NCI-H1436 treated with DMSO at 0.1 percent for 48 hours (cell line): Measurements from ENCODE around the gene PXDN.

Experiments used
- DNase-seq: peaks from one replicate; lab custom pipeline; 2025; lab: John Stamatoyannopoulos, UW

The PXDN gene

DNA sequence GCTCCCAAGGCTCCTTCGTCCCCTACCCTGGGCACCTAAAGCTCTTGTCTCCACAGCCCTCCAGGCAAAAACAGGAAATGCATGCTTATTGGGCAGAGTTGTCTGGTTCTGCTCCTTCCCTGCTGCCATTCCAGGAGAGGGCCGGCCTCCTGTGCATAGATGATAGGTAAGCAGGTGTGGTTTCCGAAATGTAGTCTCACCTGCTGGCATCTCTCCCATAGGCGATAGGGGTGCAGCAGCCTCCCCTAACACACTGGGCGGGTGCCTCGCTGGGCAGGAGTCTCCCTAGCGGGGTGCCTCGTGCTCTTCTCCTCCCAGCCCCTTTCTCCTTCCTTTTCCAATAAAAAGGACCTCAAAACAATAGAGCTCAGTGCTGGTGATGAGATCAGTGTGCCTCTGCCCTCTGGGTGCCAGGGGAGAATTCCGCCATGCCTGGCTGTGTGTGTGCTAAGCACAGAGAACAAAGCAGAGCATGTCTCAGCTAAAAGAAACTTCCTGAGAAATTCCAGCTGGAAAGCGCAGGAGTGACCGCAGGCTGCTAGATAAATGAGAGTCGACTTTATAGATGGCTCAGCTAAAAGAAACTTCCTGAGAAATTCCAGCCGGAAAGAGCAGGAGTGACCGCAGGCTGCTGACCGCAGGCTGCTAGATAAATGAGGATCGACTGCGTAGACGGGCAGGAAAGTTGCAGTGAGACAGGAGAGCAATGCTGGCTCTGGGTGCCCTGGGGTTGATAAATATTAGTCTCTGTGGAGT, 11.3 kb upstream of the PXDN start:
- DNase-seq, result no peak

DNA sequence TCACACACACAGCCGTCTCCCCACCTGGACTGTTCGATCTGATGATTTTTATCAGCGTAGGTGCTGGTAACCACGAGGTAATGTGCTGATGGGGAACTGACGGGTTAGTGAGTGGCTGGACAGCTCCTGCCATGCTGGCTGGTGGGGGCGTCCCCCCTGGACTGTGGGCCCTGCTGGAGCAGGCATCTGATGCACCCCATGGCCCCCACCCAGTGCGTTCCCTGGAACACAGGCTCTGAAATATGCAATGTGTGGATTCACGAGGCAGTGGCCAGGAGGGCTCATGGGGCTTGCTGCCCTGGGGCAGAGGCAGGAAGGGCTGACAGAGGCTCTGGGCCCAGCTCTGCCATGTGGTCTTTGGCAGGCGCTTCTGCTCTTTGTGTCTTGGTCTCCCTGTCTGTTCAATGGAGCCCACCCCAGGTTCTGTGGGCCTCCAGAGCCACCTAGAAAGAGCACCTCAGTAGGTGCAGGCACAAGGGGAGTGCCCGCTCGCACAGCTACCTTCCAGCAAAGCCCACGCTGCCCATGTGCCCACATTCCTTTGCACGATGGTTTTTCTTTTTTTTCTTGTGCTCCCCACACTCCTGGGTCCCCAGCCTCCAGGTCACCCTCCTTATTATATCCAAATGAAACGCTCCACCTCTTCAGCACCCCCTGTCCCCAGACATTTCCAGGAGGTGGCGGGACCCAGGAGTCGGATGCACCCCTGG, 10.3 kb upstream of the PXDN start:
- DNase-seq, result no peak

DNA sequence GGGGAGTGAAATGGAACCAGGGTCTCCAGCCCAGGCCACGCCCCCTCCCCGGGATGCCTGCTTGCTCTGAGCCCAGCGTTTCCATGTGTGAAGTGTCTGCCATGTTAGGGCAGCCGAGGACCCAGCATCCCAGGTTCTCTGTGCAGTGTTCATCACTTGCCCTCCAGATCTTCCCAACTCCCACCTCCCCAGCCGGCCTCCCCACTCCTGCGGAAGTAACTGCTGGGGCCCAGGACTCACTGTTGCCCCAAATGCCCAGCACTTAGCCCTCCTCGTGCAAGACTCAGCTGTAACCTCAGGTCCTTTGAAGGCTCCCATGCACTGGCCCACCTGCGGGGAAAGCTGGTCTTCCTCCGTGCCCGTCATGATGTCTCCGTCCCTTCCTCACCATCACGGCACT, 9.7 kb upstream of the PXDN start:
- no peak for DNase-seq

DNA sequence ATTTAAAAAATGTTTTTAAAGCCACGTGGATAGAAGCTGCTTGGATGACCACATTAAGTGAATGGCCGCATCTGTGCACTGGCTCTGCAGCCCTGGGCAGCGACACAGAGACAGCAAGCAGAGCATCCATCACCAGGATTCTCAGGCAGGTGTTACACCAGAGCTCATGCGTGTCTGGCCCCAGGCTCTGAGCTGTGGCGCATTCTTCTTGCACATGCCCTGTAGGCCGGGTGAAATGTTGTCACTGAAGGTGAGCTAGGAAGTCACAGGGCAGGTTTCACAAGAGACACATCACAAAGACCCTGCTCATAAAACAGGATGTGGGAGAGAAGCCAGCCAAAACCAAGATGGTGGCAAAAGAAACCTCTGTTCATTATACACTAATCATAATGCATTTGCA, 8.4 kb upstream of the PXDN start:
- no peak for DNase-seq

DNA sequence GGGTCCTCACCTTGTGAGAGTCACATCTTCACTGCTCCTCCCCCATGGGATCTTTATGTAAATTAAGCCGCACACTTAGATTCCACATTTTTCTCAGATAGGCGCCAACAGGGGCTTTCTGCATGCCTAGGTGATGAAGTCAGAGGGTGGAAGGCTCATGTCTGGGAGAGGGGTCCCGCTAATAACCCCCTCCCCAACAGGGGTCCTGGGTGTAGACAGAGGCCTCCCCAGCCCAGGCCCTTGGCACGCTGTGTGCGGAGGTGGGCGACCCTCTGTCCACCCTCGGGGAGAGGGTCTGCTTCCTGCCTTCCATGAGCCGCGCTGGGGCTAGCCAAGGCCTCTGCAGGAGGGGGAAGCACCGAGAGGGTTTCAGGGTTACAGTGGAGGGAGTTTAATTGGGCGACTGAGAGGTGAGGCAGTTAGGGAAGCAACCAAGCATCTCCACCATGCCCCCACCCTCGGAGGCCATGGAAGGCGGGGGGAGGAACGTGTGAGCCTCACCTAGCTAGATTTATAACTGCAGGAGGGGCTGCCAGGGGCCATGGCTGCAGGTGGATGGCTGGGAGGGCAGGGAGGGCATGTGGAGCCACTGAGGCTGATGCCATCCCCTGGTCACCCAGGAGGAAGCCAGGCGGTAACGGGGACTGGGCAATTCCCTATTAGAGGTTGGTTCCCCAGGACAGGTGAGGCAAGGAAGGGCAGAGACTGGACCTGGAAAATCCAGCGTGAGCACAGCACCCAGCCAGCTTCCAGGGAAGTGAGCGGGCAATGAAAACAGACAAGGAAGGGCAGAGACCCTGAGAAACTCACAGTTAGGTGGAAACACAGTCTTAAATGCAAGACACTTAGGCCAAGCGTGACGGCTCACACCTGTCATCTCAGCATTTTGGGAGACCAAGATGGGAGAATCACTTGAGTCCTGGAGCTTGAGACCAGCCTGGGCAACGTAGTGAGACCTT, 7.7 kb upstream of the PXDN start:
- no peak for DNase-seq

DNA sequence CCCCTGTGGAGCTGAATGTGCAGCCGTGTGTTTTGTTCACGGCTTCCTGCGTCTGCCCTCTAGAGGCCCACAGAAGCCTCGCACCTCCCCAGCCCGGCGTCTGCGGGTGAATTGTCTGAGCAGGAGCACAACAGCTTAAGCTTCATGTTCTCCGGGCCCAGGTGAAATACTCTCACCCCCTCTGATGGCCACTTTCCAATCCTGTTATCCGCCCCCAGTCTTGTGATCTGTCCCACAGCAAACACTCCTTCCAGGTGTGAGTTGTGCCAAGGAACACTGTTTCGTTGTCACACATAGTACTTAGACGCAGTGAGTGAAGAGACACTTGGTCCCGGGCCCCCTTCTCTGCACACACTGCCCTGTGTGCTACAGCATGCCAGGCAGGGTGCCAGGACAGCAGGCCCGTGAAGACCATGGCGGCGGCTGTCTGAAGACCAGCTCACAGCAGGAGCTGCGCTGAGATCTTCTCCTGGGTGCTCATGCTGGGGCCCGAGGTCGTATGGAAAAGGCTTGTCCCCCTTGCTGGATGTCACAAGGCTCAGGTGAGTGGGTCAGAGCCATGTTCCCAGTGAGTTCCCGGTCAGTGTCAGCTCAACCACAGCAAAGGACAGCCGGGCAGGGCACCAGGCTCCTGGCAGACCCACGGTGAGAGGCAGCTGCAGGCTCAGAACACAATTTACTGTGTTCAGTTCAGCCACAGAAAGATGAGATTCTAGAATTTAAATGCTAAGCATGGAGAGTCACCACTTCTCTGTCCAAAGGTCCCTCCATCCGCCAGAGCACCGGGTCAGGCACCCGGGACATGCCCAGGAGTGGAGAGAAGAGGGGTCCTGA, 6.8 kb upstream of the PXDN start:
- DNase-seq, result peak; percentile 58

DNA sequence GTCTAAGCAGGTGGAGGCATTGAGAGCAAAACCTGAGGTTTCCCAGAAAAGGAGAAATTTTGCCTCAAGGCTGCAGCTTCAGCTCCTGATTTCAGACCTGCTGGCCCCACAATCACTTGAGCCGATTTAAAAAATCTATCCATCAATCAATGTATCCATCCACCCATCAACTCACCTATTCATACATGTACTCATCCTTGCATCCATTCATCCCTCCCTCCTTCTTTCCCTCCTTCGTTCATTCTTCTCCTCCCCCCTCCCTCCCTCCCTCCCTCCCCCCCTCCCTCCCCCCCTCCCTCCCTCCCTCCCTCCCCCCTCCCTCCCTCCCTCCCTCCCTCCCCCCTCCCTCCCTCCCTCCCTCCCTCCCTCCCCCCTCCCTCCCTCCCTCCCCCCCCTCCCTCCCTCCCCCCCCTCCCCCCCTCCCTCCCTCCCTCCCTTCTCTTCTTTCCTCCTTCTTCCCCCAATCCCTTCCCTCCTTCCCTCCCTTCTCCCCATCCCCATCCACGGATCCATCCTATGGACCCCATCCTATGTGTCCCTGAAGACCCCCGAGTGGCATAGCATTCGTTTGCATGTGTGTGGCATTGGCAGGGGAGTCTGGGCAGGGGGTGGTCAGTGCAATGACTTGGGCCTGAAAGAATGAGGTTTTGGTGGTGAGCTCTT, 6.1 kb upstream of the PXDN start:
- no peak for DNase-seq

DNA sequence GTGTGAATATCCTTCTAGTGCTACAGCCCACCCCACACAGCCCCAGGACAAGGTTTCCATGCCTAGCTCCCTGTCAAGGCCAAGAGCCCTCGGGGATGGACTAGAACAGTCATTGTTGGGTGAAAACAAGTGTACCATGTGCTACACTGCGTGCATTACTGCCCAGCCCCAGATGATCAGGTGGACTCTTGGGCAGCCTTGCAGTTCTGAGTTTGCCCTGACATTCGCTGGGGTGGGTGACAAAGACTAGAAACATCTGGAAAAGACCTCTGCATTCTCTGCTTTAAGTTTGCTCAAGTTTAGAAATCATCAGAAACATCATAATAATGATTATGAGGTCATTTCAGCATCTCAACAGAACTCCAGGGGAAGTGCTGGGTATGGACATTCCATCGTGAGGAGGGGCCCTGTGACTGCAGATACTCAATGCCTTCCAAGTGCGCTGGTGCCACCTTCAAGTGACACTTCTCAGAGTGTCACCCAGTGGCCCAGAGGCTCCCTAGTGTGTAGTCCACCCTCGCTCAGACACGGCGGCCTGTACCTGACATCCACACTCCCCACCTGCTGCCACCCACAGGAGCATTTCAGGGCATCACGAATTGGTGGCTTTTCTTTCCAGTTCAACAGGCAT, 5.3 kb upstream of the PXDN start:
- DNase-seq, result no peak

DNA sequence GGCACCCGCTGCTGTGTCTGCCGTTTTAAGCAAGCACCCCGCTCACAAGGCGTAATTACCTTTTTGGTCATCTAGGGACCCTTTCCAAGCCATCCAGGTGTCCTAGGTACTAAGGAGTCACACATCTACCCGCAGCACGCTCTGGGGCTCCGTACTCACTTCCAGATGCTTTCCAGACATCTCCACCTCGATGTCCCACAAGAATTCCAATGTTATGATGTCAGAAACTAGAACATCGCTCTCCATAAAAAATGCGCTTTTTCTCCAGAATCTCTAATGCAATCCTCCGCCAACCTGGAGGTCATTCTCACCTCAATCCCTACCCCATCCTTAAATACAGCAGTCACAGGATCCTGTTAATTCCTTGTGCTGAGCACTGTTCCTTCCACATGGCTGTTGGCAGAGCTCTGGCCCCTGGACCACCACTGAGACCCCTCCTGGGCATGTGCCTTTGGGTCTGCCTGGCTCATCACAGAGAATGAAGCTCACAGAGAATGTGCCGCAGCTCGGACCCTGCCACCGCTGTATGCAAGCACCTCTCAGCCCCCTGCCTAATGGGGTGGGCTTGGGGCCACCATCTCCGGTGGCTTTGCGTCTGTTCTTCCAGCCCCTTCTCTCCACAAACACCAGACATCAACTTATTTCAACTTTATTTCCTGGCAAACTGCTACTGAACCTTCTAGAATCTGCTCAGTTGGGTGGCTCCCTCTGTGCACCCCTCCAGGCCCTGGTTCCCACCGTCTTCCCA, 4.6 kb upstream of the PXDN start:
- no peak for DNase-seq

DNA sequence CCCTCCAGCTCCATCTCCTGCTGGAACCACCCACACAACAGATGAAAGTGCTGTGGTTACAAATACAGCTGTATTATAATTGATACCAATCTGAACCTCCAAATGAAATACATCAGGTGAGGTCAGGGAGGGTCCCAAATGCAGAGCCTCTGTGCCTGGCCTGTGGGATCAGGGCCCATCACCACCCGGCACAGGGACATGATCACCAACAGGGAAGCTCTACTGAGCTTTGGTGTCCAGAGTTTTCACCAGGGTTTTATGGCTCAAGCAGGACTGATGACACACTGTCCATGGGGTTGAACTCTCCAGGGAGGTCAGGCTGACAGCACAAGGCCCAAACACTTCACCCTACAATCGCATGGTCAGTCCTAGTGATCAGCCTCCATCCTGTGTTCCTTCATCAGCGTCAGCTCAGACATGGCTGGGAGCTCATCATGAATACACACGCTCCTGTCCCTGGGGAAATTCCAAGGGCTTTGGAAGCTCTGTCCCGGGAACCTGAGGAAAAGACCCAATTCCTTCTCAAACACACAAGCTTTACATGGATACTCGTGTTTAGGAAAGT, 3.9 kb upstream of the PXDN start:
- no peak for DNase-seq

DNA sequence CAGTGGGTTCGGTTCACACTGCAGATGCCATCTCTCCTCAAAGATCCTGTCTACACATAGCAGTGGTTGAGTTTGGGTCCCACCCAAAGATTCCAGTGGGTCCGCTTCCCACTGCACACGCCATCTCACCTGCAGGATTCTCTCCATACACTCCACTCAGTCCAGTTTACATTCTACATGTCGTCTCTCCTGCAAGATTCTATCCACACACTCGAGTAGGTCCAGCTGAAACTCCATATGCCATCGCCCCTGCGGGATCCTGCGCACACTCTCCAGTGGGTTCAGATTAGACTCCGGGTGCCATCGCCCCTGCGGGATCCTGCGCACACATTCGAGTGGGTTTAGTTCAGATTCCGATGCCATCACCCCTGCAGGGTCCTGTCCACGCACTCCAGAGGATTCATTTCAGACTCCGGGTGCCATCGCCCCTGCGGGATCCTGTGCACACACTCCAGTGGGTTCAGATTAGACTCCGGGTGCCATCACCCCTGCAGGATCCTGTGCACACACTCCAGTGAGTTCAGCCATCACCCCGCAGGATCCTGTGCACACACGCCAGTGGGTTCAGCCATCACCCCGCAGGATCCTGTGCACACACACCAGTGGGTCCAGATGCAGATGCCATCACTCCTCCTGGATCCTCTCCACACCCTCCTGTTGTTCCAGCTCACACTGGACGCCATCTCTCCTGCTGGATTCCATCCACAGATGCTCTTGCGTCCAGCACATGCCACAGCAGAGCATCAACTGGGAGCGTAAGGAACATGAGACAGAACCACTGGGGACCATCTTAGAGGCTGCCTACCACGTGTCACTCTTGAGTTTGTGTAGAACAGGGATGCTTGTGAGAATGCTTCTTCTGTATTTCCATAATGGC, 3.0 kb upstream of the PXDN start:
- no peak for DNase-seq

DNA sequence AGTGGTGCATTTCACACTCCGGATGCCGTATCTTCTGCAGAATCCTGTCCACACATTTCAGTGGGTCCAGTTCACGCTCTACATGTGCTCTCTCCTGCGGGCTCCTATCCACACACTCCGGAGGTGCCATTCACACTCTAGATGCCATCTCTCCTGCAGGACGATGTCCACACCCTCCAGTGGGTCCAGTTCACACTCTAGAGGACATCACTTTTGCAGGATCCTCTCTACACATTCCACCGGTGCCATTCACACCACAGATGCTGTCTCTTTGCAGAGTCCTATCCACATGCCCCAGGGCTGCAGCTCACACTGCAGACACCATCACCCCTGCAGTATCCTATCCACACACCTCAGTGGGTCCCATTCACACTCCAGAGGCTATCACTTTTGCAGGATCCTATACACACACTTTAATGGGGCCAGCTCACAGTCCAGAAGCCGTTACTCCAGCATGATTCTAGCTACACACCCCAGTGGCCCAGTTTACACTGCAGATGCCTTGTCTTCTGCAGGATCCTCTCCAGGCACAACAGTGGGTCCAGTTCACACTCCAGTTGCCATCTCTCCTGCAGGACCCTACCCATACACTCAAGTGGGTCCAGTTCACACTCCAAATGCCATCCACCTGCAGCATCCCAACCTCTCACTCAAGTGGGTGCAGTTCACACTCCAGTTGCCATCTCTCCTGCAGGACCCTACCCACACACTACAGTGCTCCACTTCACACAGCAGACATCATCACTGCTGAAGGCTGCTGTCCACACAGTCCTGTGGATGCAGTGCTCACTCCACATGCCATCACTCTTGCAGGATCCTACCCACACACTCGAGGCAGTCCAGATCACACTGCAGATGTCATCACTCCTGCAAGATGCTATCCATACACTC, 2.1 kb upstream of the PXDN start:
- DNase-seq, result no peak

DNA sequence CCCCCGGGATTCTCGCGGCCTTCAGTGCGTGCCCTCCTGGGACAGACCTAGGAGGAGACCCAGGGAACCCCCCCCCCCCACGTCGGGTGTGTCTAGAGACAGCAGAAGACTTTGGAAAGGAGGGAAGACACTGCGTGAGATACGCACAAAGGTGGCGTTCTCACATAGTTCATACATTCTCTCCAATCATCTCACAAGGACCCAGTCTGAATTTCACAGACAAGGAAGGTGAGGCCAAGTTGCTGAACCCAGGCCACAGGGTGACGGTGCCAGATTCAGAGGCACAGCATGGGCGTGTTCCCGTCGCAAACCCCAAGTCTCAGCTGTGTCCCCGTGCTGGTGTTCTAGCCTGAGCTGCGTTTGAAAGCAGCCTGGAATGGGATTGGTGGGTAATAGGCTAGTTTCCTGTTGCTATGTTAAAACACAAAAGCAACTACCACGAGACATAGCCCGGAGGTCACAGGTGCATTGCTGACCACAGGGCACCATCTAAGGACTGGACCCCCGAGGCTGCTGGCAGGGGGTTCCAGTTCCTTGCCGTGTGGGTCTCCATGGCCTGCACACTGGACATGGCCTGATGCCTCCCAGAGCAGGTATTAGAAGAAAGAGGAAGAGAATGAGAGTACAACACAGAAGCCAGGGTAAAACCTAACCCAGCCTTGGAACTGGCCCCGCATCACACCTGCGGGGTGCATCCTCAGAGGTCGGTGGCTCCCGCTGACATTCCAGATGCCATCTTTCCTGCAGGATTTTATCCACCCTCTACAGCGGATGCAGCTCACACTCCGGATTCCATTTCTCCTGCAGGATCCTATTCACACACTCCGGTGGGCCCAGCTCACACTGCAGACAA, 1.1 kb upstream of the PXDN start:
- no peak for DNase-seq

DNA sequence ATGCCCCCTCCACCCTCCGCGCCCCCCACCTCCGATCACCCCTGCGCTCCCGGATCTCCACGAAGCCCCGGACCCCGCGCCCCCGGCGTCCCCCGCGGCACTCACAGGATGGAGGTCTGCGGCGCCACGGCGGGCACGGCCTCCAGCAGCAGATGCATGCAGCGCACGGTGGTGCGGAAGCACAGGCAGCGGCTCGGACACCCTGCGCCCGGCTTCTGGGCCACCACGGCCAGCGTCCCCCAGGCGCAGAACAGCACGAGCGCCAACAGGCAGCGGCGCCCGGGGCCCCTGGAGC, 217 bp downstream of the PXDN start:
- no peak for DNase-seq

DNA sequence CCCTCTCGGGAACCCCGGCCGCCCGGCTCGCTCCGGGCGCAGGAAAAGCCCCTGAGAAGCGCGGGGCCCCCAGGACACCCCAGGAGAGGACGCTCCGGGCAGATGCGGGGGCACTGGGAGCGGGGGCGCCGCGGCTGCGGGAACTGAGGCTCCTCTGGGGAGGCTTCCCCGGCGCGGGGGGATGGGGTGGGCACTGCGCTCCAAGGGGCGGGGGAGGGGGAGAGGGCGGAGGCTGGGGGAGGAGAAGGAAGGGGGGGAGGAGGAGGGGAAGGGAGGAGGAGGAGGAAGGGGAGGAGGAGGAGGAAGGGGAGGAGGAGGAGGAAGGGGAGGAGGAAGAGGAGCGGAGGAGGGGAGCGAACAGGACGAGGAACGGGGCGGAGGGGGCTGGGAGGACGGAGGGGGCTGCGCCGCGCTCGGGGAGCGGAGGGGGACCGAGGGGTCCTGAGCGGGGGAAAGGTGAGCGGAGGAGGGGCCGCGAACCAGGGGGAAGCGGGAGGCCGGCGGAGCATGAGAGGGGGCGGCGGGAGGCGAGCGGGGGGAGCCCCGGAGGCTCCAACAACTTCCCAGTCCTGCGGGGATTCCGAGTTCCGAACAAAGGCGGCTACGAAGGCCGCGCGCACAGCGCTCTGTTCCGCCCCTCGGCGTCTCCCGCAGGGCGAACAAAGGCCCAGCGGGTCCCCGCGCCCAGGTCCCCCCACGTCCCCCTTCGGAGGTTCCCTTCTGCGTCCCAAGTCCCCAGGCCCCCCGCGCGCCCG, 742 bp downstream of the PXDN start:
- no peak for DNase-seq
